Measurements from ENCODE around the gene FAM171A1.

- TF ChIP-seq CTCF (IDR thresholded peaks at IDR 0.05) (no peak), POLR2A (IDR thresholded peaks at IDR 0.05) (no peak)
These were observed 34.2 kb upstream of the FAM171A1 start for GRCh38 chr10:15405319-15405718.

Data from body of pancreas (tissue), 4 donors.